GM21526 (cell line): ENCODE measurements around the gene PHACTR3.

ENCODE experiments used
- ATAC-seq: cut with Tn5 transposase; IDR thresholded peaks from one replicate; pipeline ENCODE4 v1.9.1; 2021; ENCODE audit warnings: moderate library complexity; ENCODE audit not compliant: unreplicated experiment, low FRiP score

The PHACTR3 gene

GRCh38 chr20:59666586-59666985 lies 62.2 kb downstream of the PHACTR3 start:
- no peak for ATAC-seq

DNA sequence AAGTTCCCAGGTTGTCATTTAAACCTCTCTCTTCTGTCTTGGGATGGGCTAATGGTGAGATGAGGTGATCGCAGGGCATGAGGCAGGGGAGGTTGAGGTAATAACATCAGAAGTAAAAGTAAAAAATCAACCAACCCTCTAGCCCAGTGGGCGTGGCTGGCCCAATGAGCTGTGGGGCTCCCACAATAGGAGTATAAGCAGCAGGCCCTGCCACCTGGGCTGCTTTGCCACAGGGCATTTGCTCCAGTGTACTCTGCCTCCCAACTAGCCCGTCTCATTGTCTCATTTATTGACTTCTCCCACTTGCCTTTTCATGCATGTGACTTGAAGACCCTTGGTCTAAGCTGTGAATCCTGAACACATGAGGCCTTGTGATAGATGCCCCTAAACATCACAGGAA lies 62.8 kb downstream of the PHACTR3 start:
- no peak for ATAC-seq

GRCh38 chr20:59667981-59668515 lies 63.7 kb downstream of the PHACTR3 start:
- ATAC-seq, result no peak

GRCh38 chr20:59668926-59669850 lies 64.8 kb downstream of the PHACTR3 start:
- ATAC-seq, result no peak

DNA sequence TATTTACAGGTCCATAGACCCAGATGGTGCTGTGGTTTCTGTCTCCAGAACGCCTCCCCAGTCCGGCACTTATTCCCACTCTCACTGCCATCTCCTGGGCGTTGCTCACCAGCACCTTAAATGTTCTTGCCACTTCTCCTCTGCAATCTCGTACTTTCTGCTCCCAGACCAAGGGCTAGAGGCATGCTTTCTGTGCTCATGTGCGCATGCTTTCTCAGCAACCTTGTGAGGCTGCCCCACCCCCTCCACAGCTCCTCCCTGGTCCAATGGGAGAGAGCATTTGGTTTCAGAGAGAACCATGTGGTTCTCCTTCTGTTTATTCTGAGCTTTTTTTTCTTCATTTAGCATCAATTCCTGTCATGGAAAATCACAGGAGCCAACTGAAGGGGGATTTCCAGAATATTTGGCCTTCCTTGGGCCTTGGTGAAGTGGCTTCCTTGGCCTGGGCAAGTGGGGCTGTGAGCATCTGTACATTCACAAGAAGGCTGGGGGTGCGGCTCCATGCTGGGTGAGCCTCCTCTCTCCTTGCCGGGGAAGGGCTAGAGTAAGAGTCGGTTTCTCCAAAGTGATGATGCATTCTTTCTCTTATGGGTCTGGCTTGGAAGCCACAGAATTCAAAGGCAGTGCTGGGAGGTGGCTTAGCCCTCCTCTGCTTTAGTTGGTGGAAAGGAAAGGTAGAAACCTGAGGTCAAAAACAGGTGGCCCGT lies 66.6 kb downstream of the PHACTR3 start:
- no peak for ATAC-seq

GRCh38 chr20:59671661-59672471 lies 67.5 kb downstream of the PHACTR3 start:
- no peak for ATAC-seq

DNA sequence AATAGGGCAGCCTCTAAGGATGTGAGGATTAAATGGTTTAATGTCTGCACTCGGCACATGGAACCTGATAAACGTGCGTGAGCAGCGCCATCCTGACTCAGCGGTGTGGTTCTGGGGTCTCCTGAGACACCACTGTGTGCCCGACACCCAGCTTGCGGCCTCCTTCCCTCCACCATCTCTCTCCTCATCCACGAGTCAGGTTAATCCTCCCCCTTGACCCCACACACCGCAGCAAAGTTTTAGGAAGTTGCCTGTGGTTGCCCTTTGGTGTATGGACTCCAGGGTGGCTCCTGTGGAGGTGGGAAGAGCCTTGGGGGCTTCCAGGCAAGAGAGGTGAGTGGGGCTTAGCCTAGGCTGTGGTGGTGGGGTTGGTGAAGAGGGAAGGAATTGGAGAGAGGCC lies 68.2 kb downstream of the PHACTR3 start:
- no peak for ATAC-seq

DNA sequence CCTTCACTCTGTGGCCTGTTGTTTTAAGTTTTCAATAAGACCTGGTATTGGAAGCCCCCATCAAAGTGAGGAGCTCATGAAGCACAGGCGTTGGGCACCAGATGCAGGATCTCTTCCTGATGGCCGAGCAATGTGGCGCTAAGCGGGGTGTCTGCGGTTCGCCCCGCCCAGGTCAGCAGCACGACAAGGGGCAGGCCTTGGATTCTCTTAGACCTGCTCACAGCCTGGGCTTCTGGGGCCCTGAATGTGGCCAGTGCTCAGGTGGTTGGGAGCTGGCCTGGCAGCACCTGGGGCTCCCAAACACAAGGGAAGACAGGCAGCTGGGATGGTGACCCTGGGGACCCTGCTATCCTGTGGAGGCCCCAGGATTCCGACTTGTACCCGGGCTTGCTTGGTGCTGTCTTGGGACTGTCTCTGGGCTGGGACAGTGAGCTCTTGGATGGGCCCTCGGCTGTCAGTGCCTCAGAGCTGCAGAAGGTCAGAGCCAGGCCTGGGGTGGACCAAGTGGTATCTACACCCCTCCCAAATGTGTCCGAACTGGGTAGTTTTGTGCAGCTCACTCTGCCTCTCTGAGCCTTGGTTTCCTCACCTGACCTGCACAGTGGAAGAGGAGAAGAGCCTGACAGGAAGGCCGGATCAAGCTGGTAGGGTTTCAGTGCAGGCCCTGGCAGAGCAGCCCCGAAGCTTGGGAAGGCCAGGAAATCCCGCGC lies 69.1 kb downstream of the PHACTR3 start:
- ATAC-seq, result no peak

DNA sequence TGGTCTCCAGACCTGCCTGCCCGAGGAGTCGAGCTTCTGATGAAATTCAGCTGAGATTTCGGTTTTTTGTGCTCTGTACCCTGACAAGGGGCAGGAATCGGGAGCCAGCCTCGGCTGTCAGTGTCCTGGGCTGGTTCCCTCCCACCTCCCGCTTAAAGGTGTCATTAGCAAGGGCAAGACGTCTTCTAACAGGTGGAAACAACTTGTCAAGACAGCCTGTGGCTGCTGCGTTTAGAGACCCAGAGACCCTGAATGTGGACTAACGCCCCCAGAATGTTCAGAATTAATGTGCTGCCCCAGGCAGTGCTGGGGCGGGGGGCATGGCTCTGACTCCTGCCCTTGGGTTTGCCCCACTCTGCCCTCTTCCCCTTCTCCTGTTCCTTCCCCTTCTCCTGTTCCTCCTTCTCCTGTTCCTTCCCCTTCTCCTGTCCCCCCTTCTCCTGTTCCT lies 69.7 kb downstream of the PHACTR3 start:
- no peak for ATAC-seq

GRCh38 chr20:59676126-59676850 lies 71.9 kb downstream of the PHACTR3 start:
- ATAC-seq, result no peak

- ATAC-seq, result no peak
These were observed 72.5 kb downstream of the PHACTR3 start for GRCh38 chr20:59676851-59677182.

DNA sequence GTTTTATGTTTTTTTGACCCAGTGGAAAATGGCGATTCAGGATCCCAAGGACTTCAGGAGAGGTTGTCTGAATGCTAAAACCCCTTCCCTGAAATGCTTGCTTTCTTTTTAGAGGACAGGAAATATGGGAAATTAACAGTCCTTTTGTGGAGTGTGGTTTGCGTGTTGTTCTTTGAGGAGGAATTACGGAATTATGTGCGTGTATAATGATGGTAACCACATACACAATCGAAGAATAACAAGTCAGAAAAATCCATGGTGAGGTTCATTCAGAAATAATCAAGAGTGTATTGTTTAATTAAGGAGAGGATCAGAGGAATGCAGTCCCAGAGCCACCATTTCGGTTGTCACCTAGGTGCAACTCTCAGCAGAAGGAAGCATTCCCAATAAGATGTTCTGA lies 73.2 kb downstream of the PHACTR3 start:
- ATAC-seq, result no peak

- ATAC-seq, result no peak
These were observed 73.9 kb downstream of the PHACTR3 start for GRCh38 chr20:59678288-59678687.

DNA sequence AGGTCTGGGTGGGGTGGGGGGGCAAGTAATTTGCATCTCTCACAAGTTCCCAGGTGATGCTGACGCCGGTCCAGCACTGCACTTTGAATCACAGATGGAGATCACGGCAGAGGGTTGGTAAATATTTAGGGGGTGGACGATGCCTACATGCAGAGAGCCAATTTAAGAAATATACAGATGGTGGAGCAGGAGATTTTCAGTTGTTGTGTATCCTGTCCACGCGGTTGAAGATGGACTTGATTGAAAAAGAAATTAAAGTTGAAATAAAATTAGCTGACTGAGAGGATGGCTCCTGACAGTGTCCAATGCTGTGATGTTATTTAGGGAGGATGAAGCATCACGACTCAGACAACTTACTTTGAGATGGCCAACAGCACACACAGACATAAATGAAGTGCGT lies 74.6 kb downstream of the PHACTR3 start:
- ATAC-seq, result no peak

DNA sequence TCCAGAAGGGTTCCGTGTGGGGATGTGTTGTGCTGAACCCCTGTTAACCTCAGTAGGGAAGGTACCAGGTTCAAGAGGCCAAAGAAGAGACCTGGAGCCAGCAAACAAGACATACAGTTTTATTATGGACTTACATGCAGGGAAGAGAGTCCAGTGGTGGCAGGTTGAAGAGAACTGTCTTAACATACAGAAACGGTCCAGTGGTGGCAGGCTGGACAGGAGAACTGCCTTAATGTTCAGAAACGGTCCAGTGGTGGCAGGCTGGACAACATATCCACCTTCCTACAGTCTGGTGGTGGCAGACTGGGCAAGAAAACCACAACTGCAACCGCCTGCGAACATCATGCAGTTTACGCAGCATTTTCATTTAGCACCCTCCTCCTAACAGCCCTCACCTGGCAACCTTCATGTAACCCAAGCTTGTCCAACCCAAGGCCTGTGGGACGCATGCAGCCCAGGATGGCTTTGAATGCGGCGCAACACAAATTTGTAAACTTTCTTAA lies 75.9 kb downstream of the PHACTR3 start:
- no peak for ATAC-seq

DNA sequence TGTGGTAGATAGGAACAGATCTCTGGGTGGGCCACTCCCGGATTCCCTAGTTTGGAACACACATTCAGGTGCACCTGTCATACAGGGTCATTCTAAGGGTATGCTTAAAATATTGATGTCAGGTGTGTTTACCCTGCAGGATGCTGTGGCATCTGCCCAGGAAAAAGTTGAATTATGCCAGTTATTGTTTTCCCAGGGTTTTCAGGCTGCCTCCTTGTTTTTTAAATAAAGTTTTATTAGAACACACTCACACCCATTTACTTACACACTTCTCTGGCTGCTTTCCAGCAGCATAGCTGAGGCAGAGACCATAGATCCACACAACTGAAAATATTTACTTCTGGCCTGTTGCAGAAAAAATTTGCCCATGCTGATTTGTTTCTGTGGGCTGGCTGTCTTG lies 76.5 kb downstream of the PHACTR3 start:
- ATAC-seq, result no peak

DNA sequence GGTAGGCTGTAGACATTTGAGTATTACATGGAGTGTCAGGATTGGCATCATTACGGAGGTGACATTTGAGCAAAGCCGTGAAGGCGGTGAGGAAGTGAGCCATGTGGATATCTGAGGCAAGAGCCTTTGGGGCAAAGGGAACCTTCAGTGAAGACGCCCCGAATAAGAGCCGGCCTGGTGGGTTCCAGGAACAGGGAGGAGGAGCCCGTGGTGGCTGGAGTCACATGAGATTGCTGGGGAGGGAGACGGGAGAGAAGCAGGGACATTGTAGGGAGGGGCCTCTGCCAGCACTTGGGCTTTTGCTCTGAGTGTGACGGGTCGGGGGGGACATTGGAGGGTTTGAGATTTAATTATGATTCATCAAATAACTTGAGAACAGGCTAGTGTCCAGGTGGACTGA lies 78.3 kb downstream of the PHACTR3 start:
- ATAC-seq, result no peak

GRCh38 chr20:59683181-59683580 lies 78.8 kb downstream of the PHACTR3 start:
- no peak for ATAC-seq

DNA sequence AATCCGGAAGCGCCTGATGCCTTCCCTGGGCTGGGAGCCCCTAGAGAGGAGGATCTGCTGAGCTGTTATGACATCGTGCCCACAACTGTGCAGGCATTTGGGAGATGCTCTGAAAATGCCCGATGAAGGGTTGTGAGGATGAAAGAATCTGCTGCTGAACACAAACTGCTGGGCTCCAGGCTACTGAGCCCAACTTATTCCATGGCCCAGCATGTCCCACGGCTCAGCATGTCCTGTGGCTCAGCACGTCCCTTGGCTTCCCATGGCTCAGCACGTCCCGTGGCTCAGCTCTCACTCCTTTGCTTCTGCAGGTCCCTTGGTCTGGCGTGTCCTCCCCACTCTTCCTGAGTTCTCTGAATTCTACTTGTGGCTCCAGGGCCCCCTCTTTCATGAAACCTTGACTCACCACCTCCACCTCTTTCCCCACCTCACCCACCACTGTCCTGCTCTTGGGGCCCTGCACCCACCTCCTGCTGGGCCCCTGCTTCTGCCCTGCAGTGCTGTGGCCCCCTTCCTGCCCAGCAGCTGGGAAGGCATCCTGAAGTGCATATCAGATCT lies 80.4 kb downstream of the PHACTR3 start:
- ATAC-seq, result no peak
